Trophoblast cell (in vitro differentiated cells and primary cell): ENCODE measurements around the gene DYNC2H1.

ENCODE experiments used
- DNase-seq, 2 donors: peaks; one replicate each; pipeline ENCODE4 v3.0.0-alpha.2; 2016
- H2AFZ ChIP-seq: 2 replicates; pipeline ENCODE4 v1.6.1; 2013; ENCODE audit warnings: low read length, moderate library complexity, mild to moderate bottlenecking; ENCODE audit not compliant: insufficient read depth, poor library complexity
- H2AK5ac ChIP-seq: 2 replicates; pipeline ENCODE4 v1.6.1; 2013; ENCODE audit warnings: mild to moderate bottlenecking, low read length
- H2BK120ac ChIP-seq: 2 replicates; pipeline ENCODE4 v1.6.1; 2013; ENCODE audit warnings: low read length, mild to moderate bottlenecking, moderate library complexity; ENCODE audit not compliant: insufficient read depth, poor library complexity
- H2BK12ac ChIP-seq: 2 replicates; pipeline ENCODE4 v1.6.1; 2013; ENCODE audit warnings: mild to moderate bottlenecking, low read length, moderate library complexity
- H2BK5ac ChIP-seq: 2 replicates; pipeline ENCODE4 v1.6.1; 2013; ENCODE audit warnings: low read length, low read depth, moderate library complexity, mild to moderate bottlenecking; ENCODE audit not compliant: poor library complexity
- H3K14ac ChIP-seq: 2 replicates; pipeline ENCODE4 v1.6.1; 2013; ENCODE audit warnings: mild to moderate bottlenecking, low read length
- H3K18ac ChIP-seq: 2 replicates; pipeline ENCODE4 v1.6.1; 2013; ENCODE audit warnings: mild to moderate bottlenecking, low read length
- H3K23ac ChIP-seq: 2 replicates; pipeline ENCODE4 v1.6.1; 2013; ENCODE audit warnings: low read length
- H3K27ac ChIP-seq: 2 replicates; pipeline ENCODE4 v1.5.1; 2013; ENCODE audit warnings: low read depth, mild to moderate bottlenecking, inconsistent platforms, low read length, moderate library complexity
- H3K27me3 ChIP-seq: 2 replicates; pipeline ENCODE4 v1.6.1; 2013; ENCODE audit warnings: inconsistent platforms, mild to moderate bottlenecking, low read length, moderate library complexity; ENCODE audit not compliant: insufficient read depth
- H3K36me3 ChIP-seq, 2 experiments: 1 replicate in 1 of 2; 2 replicates in 1 of 2; pipeline ENCODE4 v1.6.1; 2013; ENCODE audit warnings: low read length in 2 of 2, mild to moderate bottlenecking in 2 of 2, moderate library complexity in 1 of 2; ENCODE audit not compliant: insufficient read depth in 2 of 2, control insufficient read depth in 1 of 2
- H3K4ac ChIP-seq: 2 replicates; pipeline ENCODE4 v1.6.1; 2013; ENCODE audit warnings: low read depth, mild to moderate bottlenecking, low read length, moderate library complexity
- H3K4me1 ChIP-seq, 2 experiments: 1 replicate in 1 of 2; 2 replicates in 1 of 2; pipeline ENCODE4 v1.6.1; 2013; ENCODE audit warnings: low read length in 2 of 2, mild to moderate bottlenecking in 2 of 2, moderate library complexity in 1 of 2; ENCODE audit not compliant: insufficient read depth in 2 of 2, control insufficient read depth in 1 of 2
- H3K4me2 ChIP-seq: 2 replicates; pipeline ENCODE4 v1.6.1; 2013; ENCODE audit warnings: inconsistent platforms, mild to moderate bottlenecking, low read length, moderate library complexity
- H3K4me3 ChIP-seq: 2 replicates; pipeline ENCODE4 v1.5.1; 2013; ENCODE audit warnings: mild to moderate bottlenecking, low read depth, low read length, inconsistent platforms
- H3K79me1 ChIP-seq: one replicate; pipeline ENCODE4 v1.6.1; 2013; ENCODE audit warnings: low read length
- H3K79me2 ChIP-seq: 2 replicates; pipeline ENCODE4 v1.6.1; 2013; ENCODE audit warnings: low read length, mild to moderate bottlenecking; ENCODE audit not compliant: control insufficient read depth, insufficient read depth, poor library complexity
- H3K9ac ChIP-seq: 2 replicates; pipeline ENCODE4 v1.6.1; 2013; ENCODE audit warnings: mild to moderate bottlenecking, low read length
- H3K9me3 ChIP-seq: 2 replicates; pipeline ENCODE4 v1.6.1; 2013; ENCODE audit warnings: low read depth, mild to moderate bottlenecking, control low read depth, inconsistent platforms, low read length; ENCODE audit not compliant: insufficient read depth
- H4K12ac ChIP-seq: 2 replicates; pipeline ENCODE4 v1.6.1; 2013; ENCODE audit warnings: low read depth, mild to moderate bottlenecking, low read length, moderate library complexity
- H4K8ac ChIP-seq: 2 replicates; pipeline ENCODE4 v1.6.1; 2013; ENCODE audit warnings: low read depth, mild to moderate bottlenecking, low read length, moderate library complexity
- H4K91ac ChIP-seq: one replicate; pipeline ENCODE4 v1.6.1; 2013; ENCODE audit warnings: low read depth, mild to moderate bottlenecking, low read length, moderate library complexity
- WGBS: extraction: QIAGEN DNeasy Blood & Tissue Kit; methylation state at CpG from one replicate; pipeline ENCODE4 v1.1.7; 2013; ENCODE audit warnings: missing lambda C conversion rate; ENCODE audit not compliant: insufficient read length, insufficient coverage; ENCODE audit errors: extremely low coverage; 5-methylcytosine and 5-hydroxymethylcytosine counted together

Gene DYNC2H1

GRCh38 chr11:103294516-103294915 is 185.3 kb downstream of the DYNC2H1 start:
- no peak overlapping the region for H2BK12ac ChIP-seq
- no peak overlapping the region for H2BK5ac ChIP-seq
- H3K9me3 ChIP-seq = peaks cover 12% of the 10 kb centered on the region
- no peak overlapping the region for H3K27ac ChIP-seq
- peaks cover 2 to 4% of the 10 kb centered on the region in 2 experiments for H3K36me3 ChIP-seq
- no peak overlapping the region for H3K23ac ChIP-seq
- no peak overlapping the region for H3K14ac ChIP-seq
- H3K4me2 ChIP-seq = no peak overlapping the region
- no peaks in the 10 kb centered on the region for H3K79me2 ChIP-seq
- no peak overlapping the region for H2AFZ ChIP-seq
- H3K79me1 ChIP-seq = no peaks in the 10 kb centered on the region
- DNase-seq = peak; percentile 81 to 84
- H2AK5ac ChIP-seq = no peak overlapping the region
- no peak overlapping the region for H4K8ac ChIP-seq
- no peak overlapping the region for H3K4ac ChIP-seq
- no peaks in the 10 kb centered on the region for H3K27me3 ChIP-seq
- no peak overlapping the region for H3K9ac ChIP-seq
- no peak overlapping the region for H4K91ac ChIP-seq
- H3K4me3 ChIP-seq = no peak overlapping the region
- no peak overlapping the region for H3K18ac ChIP-seq
- no peak overlapping the region for H4K12ac ChIP-seq
- H2BK120ac ChIP-seq = no peak overlapping the region
- WGBS = no CpG with 5 or more reads among the region's 1 CpG
- H3K4me1 ChIP-seq = peaks cover 0 to 3% of the 10 kb centered on the region in 2 experiments

GRCh38 chr11:103295704-103296103 is 186.5 kb downstream of the DYNC2H1 start:
- H3K4me1 ChIP-seq = peaks cover 0 to 3% of the 10 kb centered on the region in 2 experiments

GRCh38 chr11:103297900-103298299 is 188.7 kb downstream of the DYNC2H1 start:
- H3K4ac ChIP-seq = no peak overlapping the region
- H2BK120ac ChIP-seq = no peak overlapping the region
- DNase-seq = no peak
- H2AFZ ChIP-seq = no peak overlapping the region
- no peak overlapping the region for H3K18ac ChIP-seq
- no peak overlapping the region for H4K91ac ChIP-seq
- no peak overlapping the region for H3K4me3 ChIP-seq
- H4K12ac ChIP-seq = no peak overlapping the region
- H4K8ac ChIP-seq = no peak overlapping the region
- H3K4me2 ChIP-seq = no peak overlapping the region
- H3K27me3 ChIP-seq = no peaks in the 10 kb centered on the region
- H3K79me1 ChIP-seq = no peaks in the 10 kb centered on the region
- H3K9ac ChIP-seq = no peak overlapping the region
- no peak overlapping the region for H3K23ac ChIP-seq
- peaks cover 9% of the 10 kb centered on the region for H3K9me3 ChIP-seq
- peaks cover 0 to 3% of the 10 kb centered on the region in 2 experiments for H3K4me1 ChIP-seq
- no peak overlapping the region for H2BK5ac ChIP-seq
- H3K36me3 ChIP-seq = peaks cover 2 to 4% of the 10 kb centered on the region in 2 experiments
- no peak overlapping the region for H3K27ac ChIP-seq
- no peak overlapping the region for H2AK5ac ChIP-seq
- no CpG with 5 or more reads among the region's 3 CpGs for WGBS
- H2BK12ac ChIP-seq = no peak overlapping the region
- no peaks in the 10 kb centered on the region for H3K79me2 ChIP-seq
- H3K14ac ChIP-seq = no peak overlapping the region

More at GRCh38 chr11:103295704-103296103, 186.5 kb downstream of the DYNC2H1 start:
- Histone ChIP-seq H3K4me3 (no peak overlapping the region), H3K79me1 (no peaks in the 10 kb centered on the region), H3K14ac (no peak overlapping the region), H2AFZ (no peak overlapping the region), H4K91ac (no peak overlapping the region), H2BK120ac (no peak overlapping the region), H2BK5ac (no peak overlapping the region), H3K4me2 (no peak overlapping the region), H3K9ac (no peak overlapping the region), H3K4ac (no peak overlapping the region), H3K23ac (no peak overlapping the region), H3K9me3 (peaks cover 12% of the 10 kb centered on the region), H3K27ac (no peak overlapping the region), H3K79me2 (no peaks in the 10 kb centered on the region), H3K18ac (no peak overlapping the region), H2AK5ac (no peak overlapping the region), H3K36me3 (peaks cover 2 to 4% of the 10 kb centered on the region in 2 experiments), H3K27me3 (no peaks in the 10 kb centered on the region), H4K12ac (no peak overlapping the region), H2BK12ac (no peak overlapping the region), H4K8ac (no peak overlapping the region)
- WGBS = no CpG with 5 or more reads among the region's 5 CpGs
- no peak for DNase-seq

- 100% methylated on average over 1 of the region's 3 CpGs for WGBS
- no peaks in the 10 kb centered on the region for H3K9me3 ChIP-seq
- H2AK5ac ChIP-seq = no peak overlapping the region
- no peak overlapping the region for H3K9ac ChIP-seq
- no peak overlapping the region for H4K91ac ChIP-seq
- no peak overlapping the region for H2BK12ac ChIP-seq
- no peak overlapping the region for H3K4ac ChIP-seq
- no peak overlapping the region for H4K8ac ChIP-seq
- no peaks in the 10 kb centered on the region for H3K79me1 ChIP-seq
- no peaks in the 10 kb centered on the region for H3K79me2 ChIP-seq
- DNase-seq = no peak
- H2AFZ ChIP-seq = no peak overlapping the region
- H2BK120ac ChIP-seq = no peak overlapping the region
- H3K27ac ChIP-seq = no peak overlapping the region
- no peaks in the 10 kb centered on the region for H3K27me3 ChIP-seq
- H3K23ac ChIP-seq = no peak overlapping the region
- no peak overlapping the region for H4K12ac ChIP-seq
- no peak overlapping the region for H3K14ac ChIP-seq
- no peak overlapping the region for H2BK5ac ChIP-seq
- no peak overlapping the region for H3K4me2 ChIP-seq
- no peaks in the 10 kb centered on the region for H3K36me3 ChIP-seq
- H3K4me3 ChIP-seq = no peak overlapping the region
- H3K4me1 ChIP-seq = no peaks in the 10 kb centered on the region
- H3K18ac ChIP-seq = no peak overlapping the region
Measured at GRCh38 chr11:103315248-103315647, 206.0 kb downstream of the DYNC2H1 start.
